H1 (cell line): ENCODE measurements around the gene R3HDML.

ENCODE experiments used
- POLR2A ChIP-seq, 2 experiments: IDR thresholded peaks; 1 replicate in 1 of 2; 2 replicates in 1 of 2; pipeline ENCODE4 v1.6.1; 2011; ENCODE audit warnings: low read depth in 2 of 2, low read length in 2 of 2, mild to moderate bottlenecking in 2 of 2; ENCODE audit errors: control extremely low read depth in 1 of 2
- POLR2AphosphoS5 ChIP-seq: IDR thresholded peaks from 2 replicates; pipeline ENCODE4 v1.6.1; 2011; ENCODE audit warnings: low read depth, low read length
- RAD21 ChIP-seq, 2 experiments: IDR thresholded peaks in 1 of 2; conservative IDR thresholded peaks in 1 of 2; 2 replicates each; pipeline ENCODE4 v1.6.1; 2011; ENCODE audit warnings: low read depth in 2 of 2, low read length in 2 of 2, improper control_type of control experiment in 1 of 2, inconsistent platforms in 1 of 2, mild to moderate bottlenecking in 1 of 2, moderate library complexity in 1 of 2
- SIN3A ChIP-seq, 2 experiments: IDR thresholded peaks in 1 of 2; conservative IDR thresholded peaks in 1 of 2; 2 replicates each; pipeline ENCODE4 v1.6.1; 2011 to 2012; ENCODE audit warnings: low read length in 2 of 2, improper control_type of control experiment in 1 of 2, low read depth in 1 of 2, mild to moderate bottlenecking in 1 of 2
- TAF1 ChIP-seq: IDR thresholded peaks from 2 replicates; pipeline ENCODE4 v1.6.1; 2011; ENCODE audit warnings: mild to moderate bottlenecking, low read depth, low read length
- TF ChIP-seq, protein P1 (sequence below), 3 experiments: IDR thresholded peaks; 1 replicate in 2 of 3; 2 replicates in 1 of 3; pipeline versions ENCODE4 v1.5.1 to v1.6.1; 2011; ENCODE audit warnings: low read length in 3 of 3, mild to moderate bottlenecking in 3 of 3, inconsistent platforms in 2 of 3, low read depth in 1 of 3, moderate library complexity in 1 of 3; ENCODE audit not compliant: insufficient read depth in 1 of 3; ENCODE audit errors: control extremely low read depth in 1 of 3
- TF ChIP-seq, protein P2 (sequence below): IDR thresholded peaks from 2 replicates; pipeline ENCODE4 v1.6.1; 2012; ENCODE audit warnings: inconsistent platforms

DNA sequence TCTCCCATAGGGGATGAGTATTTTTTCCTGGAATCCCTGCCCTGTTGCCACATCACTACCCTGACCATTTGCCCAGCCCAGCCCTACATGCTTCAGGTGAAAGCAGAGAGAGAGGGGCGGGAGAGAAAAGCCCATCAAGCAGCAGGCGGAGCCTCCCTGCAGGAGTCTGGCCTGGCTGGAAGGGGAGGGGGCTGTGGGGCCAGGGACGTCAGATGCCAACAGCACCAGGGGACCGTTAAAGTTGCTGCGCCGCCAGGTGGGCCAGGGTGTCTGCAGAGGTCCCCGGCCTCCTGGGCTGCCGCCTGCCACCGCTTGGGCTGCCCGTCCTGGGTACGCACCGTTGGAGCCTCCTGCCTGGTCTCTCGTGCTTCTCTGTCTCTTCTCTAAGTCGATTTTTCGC, 757 bp upstream of the R3HDML start:
- no peak for TF ChIP-seq POLR2A (IDR thresholded peaks at IDR 0.05; ENCODE audit: control extremely low read depth in 1 of 2, low read depth in 2 of 2, low read length in 2 of 2)
- TF ChIP-seq, protein P1, sequence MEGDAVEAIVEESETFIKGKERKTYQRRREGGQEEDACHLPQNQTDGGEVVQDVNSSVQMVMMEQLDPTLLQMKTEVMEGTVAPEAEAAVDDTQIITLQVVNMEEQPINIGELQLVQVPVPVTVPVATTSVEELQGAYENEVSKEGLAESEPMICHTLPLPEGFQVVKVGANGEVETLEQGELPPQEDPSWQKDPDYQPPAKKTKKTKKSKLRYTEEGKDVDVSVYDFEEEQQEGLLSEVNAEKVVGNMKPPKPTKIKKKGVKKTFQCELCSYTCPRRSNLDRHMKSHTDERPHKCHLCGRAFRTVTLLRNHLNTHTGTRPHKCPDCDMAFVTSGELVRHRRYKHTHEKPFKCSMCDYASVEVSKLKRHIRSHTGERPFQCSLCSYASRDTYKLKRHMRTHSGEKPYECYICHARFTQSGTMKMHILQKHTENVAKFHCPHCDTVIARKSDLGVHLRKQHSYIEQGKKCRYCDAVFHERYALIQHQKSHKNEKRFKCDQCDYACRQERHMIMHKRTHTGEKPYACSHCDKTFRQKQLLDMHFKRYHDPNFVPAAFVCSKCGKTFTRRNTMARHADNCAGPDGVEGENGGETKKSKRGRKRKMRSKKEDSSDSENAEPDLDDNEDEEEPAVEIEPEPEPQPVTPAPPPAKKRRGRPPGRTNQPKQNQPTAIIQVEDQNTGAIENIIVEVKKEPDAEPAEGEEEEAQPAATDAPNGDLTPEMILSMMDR (IDR thresholded peaks at IDR 0.05; ENCODE audit: control extremely low read depth in 1 of 3, insufficient read depth in 1 of 3, low read depth in 1 of 3, low read length in 3 of 3) = no peak
- no peak for TF ChIP-seq TAF1
- no peak for TF ChIP-seq RAD21 (IDR thresholded peaks at IDR 0.05 in 1 of 2, conservative IDR thresholded peaks at IDR 0.05 in 1 of 2; ENCODE audit: low read depth in 2 of 2, low read length in 2 of 2)
- TF ChIP-seq, protein P2, sequence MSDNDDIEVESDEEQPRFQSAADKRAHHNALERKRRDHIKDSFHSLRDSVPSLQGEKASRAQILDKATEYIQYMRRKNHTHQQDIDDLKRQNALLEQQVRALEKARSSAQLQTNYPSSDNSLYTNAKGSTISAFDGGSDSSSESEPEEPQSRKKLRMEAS = no peak
- no peak for TF ChIP-seq SIN3A (conservative IDR thresholded peaks at IDR 0.05 in 1 of 2, IDR thresholded peaks at IDR 0.05 in 1 of 2; ENCODE audit: low read depth in 1 of 2, low read length in 2 of 2)
- TF ChIP-seq POLR2AphosphoS5 = no peak
